HG02588 (cell line): ENCODE results near the gene COL7A1.

Source experiments
- ATAC-seq: cut with Tn5 transposase; IDR thresholded peaks from one replicate; pipeline ENCODE4 v1.9.1; 2021; ENCODE audit warnings: mild to moderate bottlenecking, moderate library complexity; ENCODE audit not compliant: unreplicated experiment

COL7A1 gene

GRCh38 chr3:48592519-48593087 is 2.5 kb downstream of the COL7A1 start:
- ATAC-seq = no peak

GRCh38 chr3:48591886-48592518 is 3.1 kb downstream of the COL7A1 start:
- no peak for ATAC-seq

DNA sequence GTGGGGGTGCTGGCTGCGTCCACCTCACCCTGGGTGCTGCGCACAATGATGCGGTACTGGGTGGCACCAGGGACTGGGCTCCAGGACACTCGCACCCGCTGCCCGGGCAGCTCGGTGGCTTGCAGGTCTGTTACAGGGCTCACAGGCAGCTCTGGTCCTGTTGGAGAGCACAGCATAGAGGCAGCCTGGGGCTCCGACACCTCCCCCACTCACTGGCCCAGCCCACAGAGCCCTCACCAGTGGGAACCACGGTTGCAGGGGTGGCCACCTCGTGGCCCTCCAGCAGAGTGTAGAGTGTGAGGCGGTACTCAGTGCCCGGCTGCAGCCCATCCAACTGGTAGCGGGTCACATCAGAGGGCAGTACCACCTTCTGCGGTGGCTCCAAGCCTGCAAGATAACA is 3.7 kb downstream of the COL7A1 start:
- no peak for ATAC-seq

DNA sequence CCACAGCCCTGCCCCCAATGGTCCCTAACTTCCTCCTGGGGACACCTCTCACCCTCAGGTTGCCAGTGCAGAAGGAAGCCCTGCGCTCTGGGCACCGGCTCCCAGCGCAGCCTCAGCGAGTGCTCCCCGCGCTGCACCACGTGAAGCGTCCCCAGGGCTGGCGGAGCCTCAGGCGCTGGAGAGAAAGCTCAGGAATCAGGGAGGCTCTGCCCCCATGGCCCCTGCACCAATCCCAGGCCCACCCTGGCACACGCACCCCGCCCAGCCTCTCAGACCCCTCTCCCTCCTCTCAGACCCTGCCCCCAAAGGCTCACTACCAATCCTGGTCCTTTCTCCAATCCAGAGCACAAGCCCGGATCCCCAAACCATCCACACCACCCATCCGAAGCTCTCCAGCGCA is 6.9 kb downstream of the COL7A1 start:
- no peak for ATAC-seq

DNA sequence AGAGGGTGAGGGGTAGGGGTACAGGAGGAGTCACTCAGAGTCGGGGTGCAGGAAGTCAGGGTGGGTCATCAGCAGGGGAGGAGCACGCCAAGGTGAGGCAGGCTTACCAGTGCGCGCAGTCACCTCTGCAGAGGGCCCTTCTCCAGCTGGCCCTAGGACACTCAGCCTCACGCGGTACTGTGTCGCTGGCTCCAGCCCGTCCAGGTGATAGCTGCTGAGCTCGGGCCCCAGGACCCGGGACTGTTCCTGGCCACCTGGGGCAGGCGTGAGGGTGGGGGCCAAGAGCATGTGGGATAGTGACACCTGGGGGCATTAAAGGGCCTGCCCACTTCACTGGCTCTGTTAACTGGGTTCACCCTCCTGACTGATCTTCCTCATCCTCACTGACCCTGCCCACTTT is 7.4 kb downstream of the COL7A1 start:
- no peak for ATAC-seq

DNA sequence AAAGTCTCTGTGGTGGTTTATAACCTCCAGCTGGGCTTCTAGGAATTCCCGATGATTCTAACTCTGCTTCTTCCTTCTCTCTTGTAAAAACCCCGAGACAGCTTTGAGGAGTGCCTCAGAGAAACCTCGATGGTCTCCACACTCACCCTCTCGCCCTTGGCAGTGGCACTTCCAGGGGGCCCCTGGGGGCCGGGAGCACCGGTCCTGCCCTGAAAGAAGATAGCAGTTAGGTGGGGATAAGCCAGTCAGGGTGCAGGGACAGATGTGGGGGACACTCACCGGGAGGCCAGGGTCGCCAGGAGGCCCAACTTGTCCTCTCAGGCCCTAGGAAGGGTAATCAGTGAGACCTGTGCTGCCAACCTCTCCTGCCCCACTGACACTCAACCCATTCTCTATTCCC is 9.7 kb downstream of the COL7A1 start:
- ATAC-seq = no peak

DNA sequence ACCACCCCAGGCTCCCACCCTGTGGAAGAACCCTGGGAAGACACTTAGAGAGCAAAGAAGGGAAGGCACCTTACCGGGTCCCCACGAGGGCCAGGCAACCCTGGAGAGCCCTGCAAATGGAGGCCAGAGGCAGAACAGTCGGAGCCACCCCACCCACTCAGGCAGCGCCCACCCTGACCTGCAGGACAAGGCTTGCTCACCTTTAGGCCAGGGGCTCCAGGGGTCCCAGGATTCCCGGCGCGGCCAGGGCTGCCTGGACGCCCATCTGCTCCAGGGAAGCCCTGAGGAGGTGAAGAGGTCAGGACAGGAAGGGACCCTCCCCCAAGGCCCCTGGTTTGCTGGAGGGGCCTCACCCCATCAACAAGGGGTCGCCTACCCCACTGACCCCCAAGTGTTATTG is 10.3 kb downstream of the COL7A1 start:
- no peak for ATAC-seq

DNA sequence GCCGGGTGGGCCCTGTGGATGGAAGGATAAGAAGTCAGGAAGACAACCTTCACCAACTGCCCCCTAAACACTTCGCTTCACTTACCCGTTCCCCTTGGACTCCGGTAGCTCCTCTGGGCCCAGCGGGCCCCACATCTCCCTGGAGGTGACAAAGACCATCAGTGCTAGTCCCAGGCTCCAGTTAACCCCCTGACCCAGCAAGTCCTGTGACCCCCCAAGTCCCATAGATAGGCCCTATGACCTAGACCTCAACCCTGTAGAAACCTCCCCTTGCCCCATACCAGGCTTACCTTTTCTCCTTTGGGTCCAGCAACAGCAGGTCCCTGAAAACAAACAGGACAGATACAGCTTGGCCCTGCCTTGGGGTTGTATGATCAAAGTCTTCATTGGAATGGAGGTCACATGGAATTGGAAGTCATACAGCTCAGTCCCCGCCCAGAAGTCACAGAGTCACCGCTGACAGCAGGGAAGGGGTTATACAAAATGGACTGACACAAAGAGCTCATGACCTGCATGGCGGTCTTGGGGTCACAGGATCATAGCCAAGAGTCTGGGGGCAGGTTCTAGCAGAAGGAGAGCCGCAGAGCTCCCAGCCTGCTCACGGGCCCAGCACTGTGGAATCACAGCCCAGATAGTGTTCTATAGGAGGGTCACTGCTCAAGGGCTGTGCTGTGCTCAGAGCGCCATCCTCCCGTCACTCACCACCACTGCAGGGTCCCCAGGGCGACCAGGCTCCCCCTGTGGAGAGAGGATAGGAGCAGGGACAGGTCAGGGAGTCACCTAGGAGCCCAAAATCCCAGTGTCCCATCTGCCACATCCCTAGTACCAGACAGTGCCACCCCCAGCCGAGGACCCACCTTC is 13.3 kb downstream of the COL7A1 start:
- ATAC-seq = no peak

DNA sequence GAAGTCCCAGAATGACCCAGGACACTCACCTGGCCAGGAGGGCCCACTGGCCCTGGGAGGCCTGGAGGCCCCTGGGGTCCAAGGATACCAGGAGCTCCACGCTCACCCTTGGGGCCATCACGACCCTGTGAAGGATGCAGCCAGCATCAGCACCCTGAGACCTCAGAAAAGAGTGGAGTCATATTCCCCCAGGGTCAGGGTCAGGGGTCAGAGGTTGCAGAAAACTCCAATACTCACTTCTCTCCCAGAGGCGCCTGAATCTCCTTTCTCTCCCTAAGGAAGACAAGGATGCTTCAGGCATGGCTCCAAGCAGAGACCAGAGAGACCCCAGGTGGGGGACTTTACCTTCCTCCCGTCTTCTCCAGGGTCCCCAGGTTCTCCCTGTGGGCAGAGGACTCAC is 18.5 kb downstream of the COL7A1 start:
- no peak for ATAC-seq

- no peak for ATAC-seq
Measured at GRCh38 chr3:48575366-48575765, 19.8 kb downstream of the COL7A1 start.

DNA sequence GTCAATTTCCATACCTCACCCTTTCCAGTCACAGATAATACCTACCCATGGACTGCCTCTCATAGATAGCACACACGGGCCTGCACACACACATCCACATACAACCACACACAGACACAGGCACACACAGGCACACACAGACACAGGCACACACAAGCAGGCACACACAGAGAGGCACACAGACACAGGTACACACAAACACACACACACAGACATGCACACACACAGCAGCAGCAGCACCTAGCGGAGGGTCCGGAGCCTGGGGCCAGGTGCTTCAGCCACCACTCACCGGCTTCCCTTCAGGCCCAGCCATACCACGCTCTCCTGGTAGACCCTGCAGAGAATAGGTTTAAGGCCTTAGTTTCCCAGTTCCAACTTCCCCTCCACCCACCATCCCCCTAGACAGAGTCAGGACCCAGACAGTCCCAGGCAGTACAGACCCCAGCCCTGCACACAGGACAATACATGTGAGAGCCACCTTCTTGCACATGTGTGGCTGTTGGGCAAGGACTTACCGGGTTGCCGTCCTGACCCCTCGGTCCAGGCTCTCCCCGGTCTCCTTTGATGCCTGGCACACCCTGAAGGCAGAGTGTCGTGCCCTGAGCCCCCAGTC is 21.1 kb downstream of the COL7A1 start:
- ATAC-seq = no peak

DNA sequence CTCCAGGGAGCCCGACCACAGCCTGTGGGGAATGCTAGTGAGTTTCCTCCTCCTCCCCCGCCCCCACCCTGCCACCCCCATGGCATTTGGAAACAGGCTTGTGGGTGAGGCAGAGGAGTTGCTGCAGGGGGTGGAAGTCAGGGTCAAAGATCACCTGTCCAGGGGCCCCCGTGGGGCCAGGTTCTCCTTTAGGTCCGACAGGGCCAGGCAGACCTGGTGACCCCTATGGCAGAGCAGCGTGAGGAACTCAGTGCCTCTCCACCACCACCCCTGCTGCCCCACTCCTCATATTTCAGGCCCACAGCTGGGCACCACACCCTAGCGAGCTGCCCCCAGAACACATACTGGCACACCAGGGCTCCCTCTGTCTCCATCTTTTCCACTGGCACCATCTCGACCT is 22.6 kb downstream of the COL7A1 start:
- ATAC-seq = no peak

GRCh38 chr3:48571938-48572337 is 23.2 kb downstream of the COL7A1 start:
- ATAC-seq = no peak

DNA sequence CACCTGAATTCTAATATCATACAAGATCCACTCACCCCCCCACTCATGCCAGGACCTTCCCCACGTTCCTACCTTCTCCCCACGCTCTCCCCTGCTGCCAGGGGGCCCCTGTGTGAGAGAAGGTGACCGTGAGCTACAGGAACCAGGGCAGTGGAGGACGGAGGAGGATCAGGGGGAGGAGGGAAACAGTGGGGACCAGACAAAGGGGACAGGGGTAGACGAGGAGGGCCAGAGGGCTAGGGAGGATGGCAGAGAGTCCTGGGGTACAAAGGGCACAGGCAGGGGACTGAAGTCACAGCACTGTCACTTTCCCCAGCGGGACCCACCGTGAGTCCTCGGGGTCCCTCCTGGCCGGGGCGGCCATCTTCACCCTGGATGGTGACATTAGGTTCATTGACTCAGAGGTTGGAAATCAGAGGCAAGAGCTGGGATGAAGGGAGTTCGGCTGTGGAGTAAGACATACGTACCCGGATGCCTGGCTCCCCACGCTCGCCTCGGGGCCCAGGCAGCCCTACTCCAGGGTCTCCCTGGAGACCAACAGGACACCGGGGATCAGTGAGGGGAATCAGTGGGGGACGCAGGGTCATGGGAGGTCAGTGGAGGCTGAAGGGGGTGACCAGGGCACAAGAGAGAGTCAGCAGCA is 25.2 kb downstream of the COL7A1 start:
- ATAC-seq = no peak

DNA sequence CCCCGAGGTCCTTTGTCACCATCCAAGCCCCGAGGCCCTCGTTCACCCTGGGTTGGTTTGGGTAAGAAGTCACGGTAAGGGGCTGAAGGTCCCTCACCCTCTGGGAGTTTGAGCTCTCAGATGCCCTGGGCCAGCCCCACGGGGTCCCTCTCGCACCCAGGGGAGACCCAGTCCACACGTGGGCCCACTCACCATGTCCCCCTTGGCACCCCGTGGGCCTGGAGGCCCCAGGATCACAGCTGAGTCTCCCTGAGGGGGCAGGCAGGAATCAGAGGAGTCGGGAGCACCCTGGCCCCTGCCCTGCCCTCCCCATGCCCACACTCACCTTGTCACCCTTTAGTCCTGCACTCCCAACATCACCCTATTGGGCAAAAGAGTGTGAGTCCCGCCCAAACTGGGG is 25.7 kb downstream of the COL7A1 start:
- no peak for ATAC-seq

DNA sequence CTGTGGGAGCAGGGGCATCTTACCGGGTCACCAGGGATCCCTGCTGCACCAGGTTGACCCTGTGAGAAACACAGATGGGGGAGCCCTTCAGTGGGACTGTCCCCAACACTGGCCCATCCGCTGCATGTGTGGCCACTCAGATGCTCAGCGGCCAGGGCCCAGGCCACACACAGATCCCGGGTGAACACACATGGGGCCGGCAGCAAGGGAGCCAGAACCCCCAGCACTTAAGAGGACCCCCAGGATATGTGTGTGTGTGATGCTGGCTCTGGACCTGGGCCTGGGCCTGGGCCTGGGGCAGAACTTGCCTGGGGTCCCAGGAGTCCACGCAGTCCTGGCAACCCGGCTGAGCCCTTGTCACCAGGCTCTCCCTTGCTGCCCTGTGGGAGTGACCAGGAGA is 26.7 kb downstream of the COL7A1 start:
- no peak for ATAC-seq

DNA sequence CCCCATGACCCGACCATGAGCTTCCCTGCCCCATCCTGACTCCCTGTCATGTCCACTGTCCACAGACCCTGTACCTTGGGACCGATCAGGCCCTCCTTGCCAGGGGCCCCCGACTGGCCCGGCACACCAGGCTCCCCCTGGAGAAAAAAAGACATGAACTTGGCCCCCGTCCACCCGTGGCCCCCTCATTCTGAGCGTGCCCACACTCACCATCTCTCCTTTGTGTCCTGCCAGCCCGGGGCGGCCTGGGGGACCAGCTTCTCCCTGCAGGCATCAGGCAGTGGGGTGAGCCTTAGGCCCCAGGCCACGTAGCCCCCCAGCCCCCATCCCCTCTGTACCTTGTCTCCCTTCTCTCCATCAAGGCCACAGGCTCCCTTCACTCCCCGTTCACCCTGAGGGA is 27.6 kb downstream of the COL7A1 start:
- ATAC-seq = no peak

DNA sequence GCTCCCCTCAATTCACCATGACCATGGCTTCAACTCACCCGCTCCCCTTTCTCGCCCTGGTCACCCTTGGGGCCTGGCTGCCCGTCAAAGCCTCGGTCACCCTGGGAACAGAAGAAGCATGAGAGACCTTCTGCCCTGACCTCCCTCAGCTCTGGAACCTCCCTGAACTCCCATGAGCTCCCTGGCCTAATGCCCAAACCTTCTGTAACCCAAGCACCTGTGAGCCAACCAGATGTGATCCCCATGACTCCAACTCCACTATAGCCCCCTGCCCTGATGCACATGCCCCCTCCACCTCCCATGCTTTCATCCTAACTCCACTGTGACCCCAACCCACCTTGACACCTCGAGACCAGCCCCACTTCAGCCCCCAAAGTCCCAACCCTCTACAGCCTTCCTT is 28.0 kb downstream of the COL7A1 start:
- no peak for ATAC-seq

GRCh38 chr3:48566401-48566760 is 28.7 kb downstream of the COL7A1 start:
- no peak for ATAC-seq

DNA sequence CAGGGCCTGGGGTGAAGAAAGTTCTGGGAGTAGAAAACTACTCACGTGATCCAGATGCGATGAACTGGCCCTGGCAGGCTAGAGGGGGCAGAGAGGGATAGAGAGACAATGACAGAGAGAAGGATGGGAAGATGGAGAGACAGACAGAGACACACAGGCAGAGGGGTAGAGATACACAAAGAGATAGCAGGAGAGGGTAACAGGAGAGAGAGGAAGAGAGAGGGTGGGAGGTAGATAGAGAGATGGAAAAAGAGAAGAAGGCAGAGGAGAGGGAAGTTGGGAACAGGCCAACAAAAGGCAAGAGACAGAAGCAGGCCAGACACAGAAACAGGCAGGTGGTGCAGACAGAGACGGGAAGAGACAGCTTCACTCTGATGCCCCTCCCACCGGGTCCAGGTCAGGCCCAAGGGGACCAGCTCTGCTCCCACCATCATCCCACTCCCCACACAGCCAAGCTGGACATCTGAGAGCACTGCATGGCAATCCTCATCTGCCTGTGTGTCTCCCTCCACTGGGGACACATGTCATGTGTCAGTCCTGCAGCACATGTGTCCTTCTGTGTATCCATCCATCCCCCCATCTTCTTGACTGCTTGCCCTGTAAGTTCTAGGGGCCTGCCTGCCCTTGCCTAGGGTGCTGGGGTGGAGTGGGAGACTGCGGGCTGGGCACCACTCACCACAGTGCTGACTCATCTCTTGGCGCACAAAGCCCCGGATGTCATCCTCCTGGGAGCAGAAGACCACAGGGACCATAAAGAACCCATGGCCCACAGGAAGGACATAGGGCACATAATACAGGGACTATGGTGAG is 29.3 kb downstream of the COL7A1 start:
- no peak for ATAC-seq

GRCh38 chr3:48565186-48565585 is 29.9 kb downstream of the COL7A1 start:
- no peak for ATAC-seq
